Measurements from ENCODE around the gene JMJD1C. TPM values are rescaled to one million over a fixed set of nuclear protein-coding genes. Genes with fewer than 3 reads are reported as not detected.

Gene JMJD1C
- total and polyA plus RNA-seq, 11 donors: 20.3 to 54.6 (median 34.1) TPM

DNA sequence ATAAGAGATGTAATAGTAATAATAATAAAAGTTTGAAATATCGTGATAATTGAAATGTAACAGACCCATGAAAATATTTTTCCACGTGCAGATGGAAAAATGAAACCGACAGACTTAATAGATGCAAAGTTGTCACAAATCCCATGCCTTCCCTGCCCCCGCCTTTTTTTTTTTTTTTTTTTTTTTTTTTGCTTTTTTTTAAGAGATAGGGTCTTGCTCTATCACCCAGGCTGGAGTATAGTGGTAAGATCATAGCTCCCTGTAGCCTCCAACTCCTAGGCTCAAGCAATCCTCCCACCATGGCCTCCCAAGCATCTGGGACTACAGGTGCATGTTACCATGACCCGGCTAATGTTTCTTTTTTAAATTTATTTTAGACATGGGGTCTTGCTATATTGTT lies 80.5 kb downstream of the JMJD1C start:
- 91 to 94% (median 93%) methylated on average over 5 of the region's 5 CpGs for WGBS, 4 donors
- DNase-seq: no peak

DNA sequence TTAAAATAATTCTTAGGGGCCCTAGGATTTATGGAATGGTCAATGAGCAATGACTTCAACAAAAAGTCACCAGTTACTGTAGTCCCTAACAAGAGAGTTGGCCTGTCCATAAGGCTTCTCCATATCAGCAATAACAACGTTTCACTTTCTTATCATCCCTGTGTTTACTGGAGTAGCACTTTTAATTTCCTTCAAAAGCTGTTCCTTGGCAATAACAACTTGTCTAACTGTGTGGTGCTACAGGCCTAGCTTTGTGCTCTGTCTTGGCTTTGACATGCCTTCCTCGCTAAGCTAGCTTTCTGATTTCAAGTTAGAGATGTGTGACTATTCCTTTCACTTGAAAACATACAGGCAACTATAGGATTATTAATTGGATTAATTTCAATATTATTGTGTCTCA lies 81.1 kb downstream of the JMJD1C start:
- no peak for DNase-seq
- 34 to 53% (median 49%) methylated on average over 2 of the region's 2 CpGs for WGBS, 4 donors
- H3K27me3 ChIP-seq: no peaks in the 10 kb centered on the region
- H3K4me1 ChIP-seq: peaks cover 0 to 26% (median 5%) of the 10 kb centered on the region in 12 donors
- no peak overlapping the region for H3K27ac ChIP-seq
- intact Hi-C loops (cut with DNase I): loop anchor here in 1 of 10 donors (10.0 kb wide), 1 partner anchor 110 kb away; no protein-coding TSS in a partner anchor
- peaks cover 0 to 6% (median 4%) of the 10 kb centered on the region in 9 donors for H3K36me3 ChIP-seq
- H3K9me3 ChIP-seq: peaks cover 0 to 10% (median 0%) of the 10 kb centered on the region in 12 donors
- no peak for ATAC-seq
- TF ChIP-seq, protein P1, sequence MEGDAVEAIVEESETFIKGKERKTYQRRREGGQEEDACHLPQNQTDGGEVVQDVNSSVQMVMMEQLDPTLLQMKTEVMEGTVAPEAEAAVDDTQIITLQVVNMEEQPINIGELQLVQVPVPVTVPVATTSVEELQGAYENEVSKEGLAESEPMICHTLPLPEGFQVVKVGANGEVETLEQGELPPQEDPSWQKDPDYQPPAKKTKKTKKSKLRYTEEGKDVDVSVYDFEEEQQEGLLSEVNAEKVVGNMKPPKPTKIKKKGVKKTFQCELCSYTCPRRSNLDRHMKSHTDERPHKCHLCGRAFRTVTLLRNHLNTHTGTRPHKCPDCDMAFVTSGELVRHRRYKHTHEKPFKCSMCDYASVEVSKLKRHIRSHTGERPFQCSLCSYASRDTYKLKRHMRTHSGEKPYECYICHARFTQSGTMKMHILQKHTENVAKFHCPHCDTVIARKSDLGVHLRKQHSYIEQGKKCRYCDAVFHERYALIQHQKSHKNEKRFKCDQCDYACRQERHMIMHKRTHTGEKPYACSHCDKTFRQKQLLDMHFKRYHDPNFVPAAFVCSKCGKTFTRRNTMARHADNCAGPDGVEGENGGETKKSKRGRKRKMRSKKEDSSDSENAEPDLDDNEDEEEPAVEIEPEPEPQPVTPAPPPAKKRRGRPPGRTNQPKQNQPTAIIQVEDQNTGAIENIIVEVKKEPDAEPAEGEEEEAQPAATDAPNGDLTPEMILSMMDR (IDR thresholded peaks at IDR 0.05): no peak
- no peak for TF ChIP-seq POLR2A (IDR thresholded peaks at IDR 0.05)
- H3K4me3 ChIP-seq: no peak overlapping the region

More for the DNA sequence above, 80.5 kb downstream of the JMJD1C start:
- H3K27me3 ChIP-seq: no peaks in the 10 kb centered on the region
- TF ChIP-seq POLR2A (IDR thresholded peaks at IDR 0.05): no peak
- TF ChIP-seq, protein P1 (IDR thresholded peaks at IDR 0.05): no peak
- H3K4me1 ChIP-seq: peaks cover 0 to 26% (median 5%) of the 10 kb centered on the region in 12 donors
- ATAC-seq: no peak
- no peak overlapping the region for H3K27ac ChIP-seq
- intact Hi-C loops (cut with DNase I): loop anchor here in 1 of 10 donors (10.0 kb wide), 1 partner anchor 110 kb away; no protein-coding TSS in a partner anchor
- H3K9me3 ChIP-seq: peaks cover 0 to 16% (median 0%) of the 10 kb centered on the region in 12 donors
- H3K4me3 ChIP-seq: no peak overlapping the region
- H3K36me3 ChIP-seq: peaks cover 0 to under 1% (median 0%) of the 10 kb centered on the region in 9 donors

DNA sequence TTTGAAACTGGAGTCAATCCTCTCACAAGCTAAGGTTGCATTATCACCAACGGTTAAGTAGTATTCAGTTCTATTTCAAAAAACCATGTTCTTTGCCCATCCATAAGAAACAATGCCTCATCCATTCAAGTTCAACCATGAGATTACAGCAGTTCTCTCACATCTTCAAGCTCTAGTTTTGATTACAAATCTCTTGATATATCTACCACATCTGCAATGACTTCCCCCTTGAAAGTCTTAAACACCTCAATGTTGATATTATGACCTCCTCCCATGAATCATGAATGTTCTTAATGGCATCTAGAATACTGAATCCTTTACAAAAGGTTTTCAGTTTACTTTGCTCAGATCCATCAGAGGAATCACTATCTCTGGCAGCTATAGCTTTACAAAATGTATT lies 81.8 kb downstream of the JMJD1C start:
- DNase-seq (no peak), ATAC-seq (no peak)
- intact Hi-C loops (cut with DNase I): loop anchor here in 1 of 10 donors (10.0 kb wide), 1 partner anchor 109 kb away; no protein-coding TSS in a partner anchor
- H3K27ac ChIP-seq: no peak overlapping the region
- H3K9me3 ChIP-seq: peaks cover 0 to 4% (median 0%) of the 10 kb centered on the region in 12 donors
- peaks cover 0 to 26% (median 7%) of the 10 kb centered on the region in 12 donors for H3K4me1 ChIP-seq
- WGBS, 4 donors: 80 to 94% (median 88%) methylated on average over 1 of the region's 1 CpG
- no peak for TF ChIP-seq POLR2A (IDR thresholded peaks at IDR 0.05)
- TF ChIP-seq, protein P1 (IDR thresholded peaks at IDR 0.05): no peak
- peaks cover 0 to 12% (median 7%) of the 10 kb centered on the region in 9 donors for H3K36me3 ChIP-seq
- H3K27me3 ChIP-seq: no peaks in the 10 kb centered on the region
- H3K4me3 ChIP-seq: no peak overlapping the region

DNA sequence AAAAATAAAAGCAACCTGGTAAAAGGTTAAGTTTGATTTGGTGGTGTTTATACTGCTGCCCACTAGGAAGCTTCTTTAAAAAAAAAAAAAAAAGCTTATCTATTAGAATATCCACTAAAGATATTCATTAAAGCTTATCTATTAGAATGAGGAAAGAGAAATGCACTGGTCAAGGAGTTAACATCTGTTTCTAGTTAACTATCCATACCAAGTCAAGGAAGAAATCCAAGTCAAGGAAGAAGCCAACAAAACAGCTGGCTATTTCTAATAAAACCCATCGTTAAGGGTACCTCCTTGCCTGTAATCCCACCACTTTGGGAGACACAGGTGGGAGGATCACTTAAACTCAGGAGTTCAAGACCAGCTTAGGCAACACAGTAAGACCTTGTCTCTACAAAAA lies 82.6 kb downstream of the JMJD1C start:
- DNase-seq (no peak), ATAC-seq (no peak)
- intact Hi-C loops (cut with DNase I): loop anchor here in 1 of 10 donors (10.0 kb wide), 1 partner anchor 108 kb away; no protein-coding TSS in a partner anchor
- H3K4me3 ChIP-seq: no peak overlapping the region
- H3K27me3 ChIP-seq: no peaks in the 10 kb centered on the region
- no peak for TF ChIP-seq POLR2A (IDR thresholded peaks at IDR 0.05)
- TF ChIP-seq, protein P1 (IDR thresholded peaks at IDR 0.05): no peak
- H3K4me1 ChIP-seq: peaks cover 0 to 21% (median 6%) of the 10 kb centered on the region in 12 donors
- 68 to 83% (median 80%) methylated on average over 1 of the region's 1 CpG for WGBS, 4 donors
- H3K27ac ChIP-seq: no peak overlapping the region
- H3K36me3 ChIP-seq: peaks cover 0 to 12% (median 7%) of the 10 kb centered on the region in 9 donors
- H3K9me3 ChIP-seq: peaks cover 0 to 4% (median 0%) of the 10 kb centered on the region in 12 donors
